Stimulated activated CD4-positive, alpha-beta T cell treated with anti-CD3 and anti-CD28 coated beads, Interleukin-4, amount 100 ng/mL, for 1 hour (primary cell): Measurements from ENCODE around the gene MSS51.
"Not testable (repeated sequence)": the region's sequence is repeated elsewhere in the genome, so short reads cannot be mapped to it uniquely, and the experiment has no call there.

Experiments used
- DNase-seq: peaks from one replicate; pipeline ENCODE4 v3.0.0-alpha.2; 2020

MSS51 gene

DNA sequence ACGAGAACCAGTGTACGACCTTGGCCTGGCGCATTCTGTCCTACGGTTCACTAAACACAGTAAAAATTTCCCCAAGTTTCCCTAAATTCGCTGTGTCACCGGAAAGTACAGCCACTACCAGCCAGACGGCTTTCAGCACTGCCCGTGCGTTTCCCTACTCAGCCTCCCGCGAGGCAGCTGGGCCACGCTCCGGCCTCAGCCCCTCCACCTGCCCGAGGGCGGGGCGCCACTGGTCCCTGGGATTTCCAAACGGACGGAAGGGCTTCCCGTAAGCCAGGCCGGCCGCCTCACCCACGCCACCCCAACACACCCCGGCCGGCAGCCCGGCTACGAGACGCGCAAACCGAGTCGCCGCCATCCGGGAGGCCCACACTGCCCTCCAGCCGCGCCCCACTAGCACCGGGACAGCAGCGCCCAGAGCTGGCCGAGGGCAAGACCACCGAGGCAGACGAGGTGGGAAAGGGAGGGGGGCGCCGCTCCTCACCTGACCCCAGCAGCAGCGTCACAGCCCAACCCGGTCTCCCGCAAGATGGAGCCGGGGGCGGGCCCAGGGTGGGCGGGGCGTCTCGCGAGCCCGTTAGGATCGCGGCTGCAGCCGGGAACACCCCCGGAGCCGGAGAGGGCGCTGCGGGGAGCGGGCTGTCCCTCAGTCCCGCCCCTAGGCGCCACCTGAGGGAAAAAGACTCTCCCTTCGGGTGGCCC, 19.7 kb downstream of the MSS51 start, which contains the start of gene ANXA7:
Gene ANXA7, minus strand, starts transcription at position 531 of the 702 bp plus-strand sequence. CDS start 13,202 bp downstream, outside the sequence.
- peak; percentile 97 for DNase-seq

DNA sequence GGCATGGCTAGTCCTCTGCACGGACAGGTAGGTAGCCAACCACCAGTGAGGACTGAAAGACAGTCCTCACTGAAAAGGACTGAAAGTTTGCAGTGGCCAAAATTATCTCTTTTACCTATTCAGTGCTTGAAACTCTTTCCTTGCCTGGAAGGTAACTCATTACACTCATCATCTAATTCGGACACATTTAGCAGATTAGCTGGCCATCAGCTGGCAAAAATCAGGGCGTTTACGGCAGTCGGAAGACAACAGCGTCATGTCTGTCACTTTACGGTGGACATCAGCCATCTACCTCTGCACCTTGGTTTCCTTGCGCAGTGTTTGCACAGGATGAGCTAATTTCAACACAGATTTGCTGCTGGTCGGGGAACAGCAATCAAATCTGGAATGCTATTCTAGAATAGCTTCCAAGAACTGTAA, 20.2 kb downstream of the MSS51 start:
- DNase-seq: no peak

DNA sequence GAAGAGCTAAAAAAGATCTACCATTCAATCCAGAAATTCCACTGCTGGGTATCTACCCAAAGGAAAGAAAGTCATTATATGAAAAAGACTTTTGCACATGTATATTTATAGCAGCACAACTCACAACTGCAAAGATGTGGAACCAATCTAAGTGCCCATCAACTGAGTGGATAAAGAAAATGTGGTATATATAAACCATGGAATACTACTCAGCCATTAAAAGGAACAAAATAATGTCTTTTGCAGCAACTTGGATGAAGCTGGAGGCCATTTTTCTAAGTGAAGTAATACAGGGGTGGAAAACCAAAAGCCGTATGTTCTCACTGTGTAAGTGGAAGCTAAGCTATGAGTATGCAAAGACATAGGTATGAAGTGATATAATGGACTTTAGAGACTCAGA, 22.5 kb downstream of the MSS51 start:
- DNase-seq: no peak

DNA sequence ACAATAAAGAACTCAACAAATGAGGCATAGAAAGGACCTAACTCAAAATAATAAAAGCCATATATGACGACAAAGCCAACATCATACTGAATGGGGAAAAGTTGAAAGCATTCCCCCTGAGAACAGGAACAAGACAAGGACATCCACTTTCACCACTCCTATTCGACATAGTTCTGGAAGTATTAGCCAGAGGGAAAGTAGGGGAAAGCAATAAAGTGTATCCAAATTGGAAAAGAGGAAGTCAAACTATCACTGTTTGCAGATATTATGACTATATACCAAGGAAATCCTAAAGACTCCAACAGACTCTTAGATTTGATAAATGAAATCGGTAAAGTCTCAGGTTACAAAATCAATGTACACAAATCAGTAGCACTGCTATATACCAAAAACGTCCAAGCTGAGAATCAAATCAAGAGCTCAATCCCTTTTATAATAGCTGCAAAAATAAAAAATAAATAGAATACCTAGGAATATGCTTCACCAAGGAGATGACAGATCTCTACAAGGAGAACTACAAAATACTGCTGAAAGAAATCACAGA, 24.3 kb downstream of the MSS51 start:
- no peak for DNase-seq

DNA sequence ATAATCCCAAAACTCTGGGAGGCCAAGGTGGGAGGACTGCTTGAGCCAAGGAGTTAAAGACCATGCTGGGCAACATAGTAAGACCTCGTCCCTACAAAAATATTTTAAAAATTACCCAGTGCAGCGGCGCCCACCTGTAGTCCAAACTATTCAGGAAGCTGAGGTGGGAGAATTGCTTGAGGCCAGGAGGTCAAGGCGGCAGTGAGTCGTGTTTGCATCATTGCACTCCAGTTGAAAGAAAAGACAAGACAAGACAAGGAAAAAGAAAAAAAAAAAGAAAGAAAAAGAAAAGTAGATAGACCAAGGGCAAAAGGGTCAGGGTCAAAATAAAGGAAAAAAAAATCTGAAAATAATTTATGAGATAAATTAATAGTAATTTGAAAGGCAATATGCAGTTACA, 25.3 kb downstream of the MSS51 start:
- no peak for DNase-seq

DNA sequence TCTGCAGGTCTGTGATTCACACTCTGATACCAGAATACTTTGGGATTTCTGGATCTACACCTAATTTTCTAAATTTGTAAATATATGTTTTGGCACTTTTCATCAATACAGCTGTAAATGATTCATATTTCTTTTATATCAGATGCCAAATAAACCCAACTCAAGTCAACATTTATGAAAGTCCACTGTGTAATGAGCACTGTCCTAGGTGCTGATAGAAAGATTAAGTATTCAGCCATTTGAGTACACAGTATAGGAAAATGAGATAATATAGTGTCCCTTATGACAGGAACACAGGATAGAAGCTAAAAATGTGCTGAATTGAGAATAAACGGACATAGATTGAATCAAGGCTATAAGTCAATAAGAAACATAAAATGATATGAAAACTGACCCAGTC, 25.9 kb downstream of the MSS51 start:
- no peak for DNase-seq

DNA sequence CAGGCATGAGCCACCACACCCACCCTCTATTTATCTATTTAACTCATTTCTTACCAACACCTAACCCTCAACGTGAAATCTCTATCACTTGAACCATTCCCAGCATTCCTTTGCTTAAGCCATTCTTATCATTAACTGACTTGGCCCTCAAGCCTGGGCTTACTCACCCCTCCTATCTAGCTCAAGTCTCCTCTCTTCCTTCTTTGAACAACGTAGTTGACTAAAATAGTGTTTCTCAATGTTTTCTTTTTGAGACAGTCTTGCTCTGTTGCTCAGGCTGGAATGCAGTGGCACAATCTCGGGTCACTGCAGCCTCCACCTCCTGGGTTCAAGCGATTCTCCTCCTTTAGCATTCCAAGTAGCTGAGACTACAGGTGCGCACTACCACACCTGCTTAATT, 26.5 kb downstream of the MSS51 start:
- no peak for DNase-seq

DNA sequence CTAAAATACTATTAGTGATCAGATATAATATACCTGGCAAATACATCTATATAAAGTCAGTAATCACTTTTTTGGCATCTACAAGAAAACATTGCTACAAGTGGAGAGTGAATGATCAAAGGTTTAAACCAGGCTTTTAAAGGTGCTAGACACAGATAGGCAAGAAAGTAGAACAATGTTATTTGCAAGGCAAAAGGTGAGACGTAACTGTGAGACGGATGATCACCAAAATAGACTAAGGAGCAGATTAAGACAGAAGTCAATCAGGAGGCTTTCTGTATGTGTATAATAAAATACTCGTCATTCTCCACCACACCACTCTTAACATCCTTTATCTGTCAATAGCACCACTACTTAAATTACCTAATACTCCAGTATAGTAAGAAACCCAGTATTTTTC, 27.8 kb downstream of the MSS51 start:
- no peak for DNase-seq

DNA sequence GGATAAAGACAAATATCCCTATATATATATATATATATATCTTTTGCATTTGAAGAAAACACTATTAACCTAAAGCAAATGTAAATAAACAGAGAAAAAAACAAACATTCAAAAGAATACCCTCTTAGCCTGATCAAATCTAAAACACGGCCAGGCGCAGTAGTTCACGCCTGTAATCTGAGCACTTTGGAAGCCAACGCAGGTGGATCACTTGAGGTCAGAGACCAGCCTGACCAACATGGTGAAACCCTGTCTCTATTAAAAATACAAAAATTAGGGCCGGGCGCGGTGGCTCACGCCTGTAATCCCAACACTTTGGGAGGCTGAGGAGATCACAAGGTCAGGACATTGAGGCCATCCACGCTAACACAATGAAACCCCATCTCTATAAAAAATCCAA, 28.7 kb downstream of the MSS51 start:
- DNase-seq: no peak

DNA sequence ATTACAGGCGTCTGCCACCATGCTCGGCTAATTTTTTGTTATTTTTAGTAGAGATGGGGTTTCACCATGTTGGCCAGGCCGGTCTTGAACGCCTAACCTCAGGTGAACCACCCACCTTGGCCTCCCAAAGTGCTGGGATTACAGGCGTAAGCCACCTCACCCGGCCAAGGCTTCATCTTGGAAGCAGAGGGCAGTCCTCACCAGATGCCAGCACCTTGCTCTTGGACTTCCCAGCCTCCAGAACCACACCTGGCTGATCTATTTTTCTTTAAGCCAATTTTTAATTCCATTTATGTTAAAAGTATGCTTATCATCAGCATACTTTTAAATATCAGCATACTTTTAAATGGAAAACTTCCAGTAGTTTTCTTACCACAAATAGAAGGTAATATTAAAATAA, 31.7 kb downstream of the MSS51 start:
- no peak for DNase-seq

DNA sequence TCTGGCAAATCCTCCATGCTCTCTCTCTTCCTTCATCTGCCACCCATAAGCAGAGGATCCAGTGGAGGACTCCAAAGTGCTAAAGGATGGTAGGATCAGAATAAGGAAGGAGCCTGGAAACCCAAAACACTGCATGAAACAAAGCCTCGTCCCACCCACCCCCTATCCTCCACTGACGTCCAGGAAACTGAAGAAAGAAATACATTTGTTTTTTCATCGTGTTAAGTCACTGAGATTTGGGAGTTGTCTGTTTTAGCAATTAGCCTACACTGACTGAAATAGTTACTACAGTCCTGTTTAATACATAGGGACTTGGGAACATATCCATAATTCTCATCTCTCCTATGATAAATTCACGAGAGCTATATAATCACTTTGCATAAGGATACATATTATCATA, 34.3 kb downstream of the MSS51 start:
- DNase-seq: no peak

DNA sequence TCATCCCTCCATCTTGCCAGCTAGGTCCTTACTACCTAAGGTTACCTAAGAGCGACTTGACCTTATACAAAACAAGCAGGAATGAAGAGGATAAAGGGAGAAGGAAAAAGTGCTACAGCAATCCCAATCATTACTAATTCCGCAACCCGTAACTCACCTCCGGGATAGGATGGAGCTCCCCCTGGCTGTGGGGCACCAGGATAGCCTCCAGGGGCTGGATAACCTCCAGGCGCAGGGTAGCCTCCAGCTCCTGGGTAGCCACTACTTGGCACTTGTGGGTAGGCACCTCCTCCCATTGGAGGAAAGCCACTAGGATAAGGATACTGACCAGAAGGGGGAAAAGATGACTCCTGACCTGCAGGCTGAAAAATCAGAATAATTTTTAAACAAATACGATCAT, 35.3 kb downstream of the MSS51 start:
- no peak for DNase-seq

DNA sequence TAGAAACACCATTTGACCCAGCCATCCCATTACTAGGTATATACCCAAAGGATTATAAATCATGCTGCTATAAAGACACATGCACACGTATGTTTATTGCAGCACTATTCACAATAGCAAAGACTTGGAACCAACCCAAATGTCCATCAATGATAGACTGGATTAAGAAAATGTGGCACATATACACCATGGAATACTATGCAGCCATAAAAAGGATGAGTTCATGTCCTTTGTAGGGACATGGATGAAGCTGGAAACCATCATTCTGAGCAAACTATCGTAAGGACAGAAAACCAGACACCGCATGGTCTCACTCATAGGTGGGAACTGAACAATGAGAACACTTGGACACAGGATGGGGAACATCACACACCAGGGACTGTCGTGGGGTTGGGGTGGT, 39.0 kb downstream of the MSS51 start:
- not testable (repeated sequence) for DNase-seq

DNA sequence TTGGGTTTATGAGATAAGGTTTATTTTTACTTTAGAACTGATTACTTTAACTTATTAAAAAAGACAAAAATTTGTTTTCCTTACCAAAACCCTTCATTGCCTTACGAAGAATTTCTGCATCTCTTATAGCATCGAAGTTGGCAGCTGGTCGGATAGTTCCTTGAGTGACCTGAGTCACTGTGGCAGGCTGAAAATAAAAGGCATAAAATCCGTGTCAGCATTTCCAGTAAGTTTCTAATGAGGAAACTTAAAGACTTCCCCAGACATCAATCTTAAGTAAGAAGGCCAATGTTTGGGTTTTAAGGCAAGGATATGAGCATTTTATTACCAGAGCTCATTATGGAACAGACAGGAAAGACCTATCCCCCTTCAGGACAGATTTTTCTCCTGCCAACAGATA, 45.1 kb downstream of the MSS51 start:
- no peak for DNase-seq

DNA sequence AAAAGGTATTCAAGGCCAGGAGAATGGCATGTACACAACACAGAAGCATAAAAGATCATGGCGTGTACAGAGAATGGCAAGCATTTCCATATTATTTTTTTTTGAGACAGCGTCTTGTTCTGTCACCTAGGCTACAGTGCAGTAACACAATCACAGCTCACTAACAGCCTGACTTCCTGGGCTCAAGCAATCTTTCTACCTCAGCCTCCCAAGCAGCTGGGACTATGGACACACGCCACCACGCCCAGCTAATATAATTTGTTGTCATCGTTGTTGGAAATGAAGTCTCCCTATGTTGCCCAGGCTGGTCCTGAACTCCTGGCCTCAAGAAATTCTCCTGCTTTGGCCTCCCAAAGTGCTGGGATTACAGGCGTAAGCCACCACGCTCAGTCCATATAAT, 46.8 kb downstream of the MSS51 start:
- no peak for DNase-seq

DNA sequence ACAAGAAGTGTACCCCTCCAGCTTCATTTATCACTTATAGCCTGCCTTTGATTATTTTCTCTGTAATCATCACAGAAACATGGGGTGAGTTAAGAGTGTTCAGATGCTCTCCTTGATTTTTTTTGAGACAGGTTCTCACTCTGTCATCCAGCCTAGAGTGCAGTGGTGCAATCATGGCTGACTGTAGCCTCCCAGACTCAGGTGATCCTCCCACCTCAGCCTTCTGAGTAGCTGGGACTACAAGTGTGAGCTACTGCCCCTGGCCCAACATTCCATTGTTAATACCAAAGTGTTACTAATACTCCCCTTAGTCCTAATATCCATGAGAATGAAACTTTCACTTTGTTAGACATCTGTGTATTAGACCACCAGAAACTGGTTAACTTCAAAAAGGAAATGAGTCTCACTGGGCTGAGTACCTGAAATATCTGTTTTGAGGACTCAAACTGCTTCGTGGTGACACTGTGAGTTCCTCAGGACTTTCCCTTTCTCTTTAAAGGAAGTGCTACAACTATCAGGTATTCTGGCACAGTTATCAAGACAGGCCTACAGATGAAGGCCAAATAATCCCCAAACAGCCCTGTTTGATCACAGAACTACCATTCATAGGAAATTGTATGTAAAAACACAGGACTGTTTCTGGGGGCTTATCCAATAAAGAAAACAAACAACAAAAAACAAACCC, 54.2 kb downstream of the MSS51 start:
- no peak for DNase-seq

DNA sequence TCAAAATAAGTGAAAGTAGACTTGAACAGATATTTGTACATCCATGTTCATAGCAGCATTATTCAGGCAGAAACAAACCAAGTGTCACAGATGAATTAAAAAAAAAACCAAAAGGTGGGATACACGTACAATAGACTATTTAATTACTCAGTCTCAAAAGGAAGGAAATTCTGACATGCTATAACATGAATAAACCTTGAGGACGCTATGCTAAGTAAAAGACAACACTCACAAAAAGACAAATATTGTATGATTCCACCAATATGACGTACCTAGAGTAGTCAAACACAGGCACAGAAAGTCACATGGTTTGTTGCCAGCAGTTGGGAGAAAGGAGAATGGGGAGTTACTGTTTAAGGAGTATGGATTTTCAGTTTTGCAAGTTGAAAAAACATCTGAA, 56.7 kb downstream of the MSS51 start:
- DNase-seq: no peak
